Heart right ventricle (tissue), 16 donors: ENCODE data around the gene ROBO1. TPM values are rescaled to one million over a fixed set of nuclear protein-coding genes. Genes with fewer than 3 reads are reported as not detected.

Experiments
- ATAC-seq, 8 donors: fragments of 200-7000 bp; cut with Tn5 transposase; one replicate each; pipeline ENCODE4 v1.9.1; 2020; ENCODE audit warnings: mild to moderate bottlenecking in 8 of 8, moderate library complexity in 8 of 8, moderate number of reproducible peaks in 1 of 8
- DNase-seq, 2 donors: peaks; one replicate each; pipeline ENCODE4 v3.0.0-alpha.2; 2020
- H3K27ac ChIP-seq, 10 donors: fragments of 200-600 bp; sonication (generic) in 2 of 10; one replicate each; pipeline versions ENCODE4 v1.5.0 to v1.8.0; 2020 to 2022; ENCODE audit warnings: mild to moderate bottlenecking in 3 of 10
- H3K27me3 ChIP-seq, 7 donors: fragments of 200-600 bp; one replicate each; pipeline ENCODE4 v1.8.0; 2021 to 2022; ENCODE audit warnings: mild to moderate bottlenecking in 2 of 7
- H3K36me3 ChIP-seq, 9 donors: fragments of 200-600 bp; sonication (generic) in 1 of 9; one replicate each; pipeline versions ENCODE4 v1.5.0 to v1.8.0; 2020 to 2022; ENCODE audit warnings: mild to moderate bottlenecking in 2 of 9
- H3K4me1 ChIP-seq, 9 donors: fragments of 200-600 bp; sonication (generic) in 1 of 9; one replicate each; pipeline versions ENCODE4 v1.5.0 to v1.8.0; 2020 to 2022; ENCODE audit warnings: mild to moderate bottlenecking in 4 of 9
- H3K4me3 ChIP-seq, 10 donors: fragments of 200-600 bp; sonication (generic) in 2 of 10; one replicate each; pipeline versions ENCODE4 v1.5.0 to v1.8.0; 2020 to 2022; ENCODE audit warnings: mild to moderate bottlenecking in 7 of 10, moderate library complexity in 2 of 10
- H3K9me3 ChIP-seq, 11 donors: fragments of 200-600 bp in 10 of 11; sonication (generic) in 2 of 11; one replicate each; pipeline versions ENCODE4 v1.5.0 to v1.8.0; 2013 to 2022; ENCODE audit warnings: mild to moderate bottlenecking in 2 of 11, control low read depth in 1 of 11, moderate library complexity in 1 of 11
- CTCF ChIP-seq, 9 donors: fragments of 200-600 bp; sonication (generic) in 2 of 9; IDR thresholded peaks; one replicate each; pipeline versions ENCODE4 v1.5.0 to v1.8.0; 2021 to 2022; ENCODE audit warnings: antibody characterized with exemption in 9 of 9, mild to moderate bottlenecking in 5 of 9, moderate library complexity in 1 of 9
- WGBS, 2 donors: extraction: QIAGEN DNeasy Blood & Tissue Kit; methylation state at CpG; one replicate each; pipeline ENCODE4 v1.1.7; 2013; ENCODE audit warnings: inconsistent platforms in 1 of 2; 5-methylcytosine and 5-hydroxymethylcytosine counted together
- intact Hi-C, 10 donors: fragments of 100-400 bp; cut with DNase I; formaldehyde crosslinking; loops; one replicate each; pipeline versions ENCODE4 v1.11.1 to v1.14.2; 2022
- polyA plus RNA-seq, 2 donors: library from polyadenylated mRNA; stranded (reverse); fragments of 200-250 nt; gene quantifications; one replicate each; pipeline ENCODE4 v1.2.3, GENCODE V29; 2013
- total RNA-seq, 10 donors: library from RNA; stranded (reverse); fragmentation: NEBNext Ultra II Directional in 3 of 10; extraction: Animal tissue kit (Norgen Biotek cat#: 25700) in 3 of 10; gene quantifications; one replicate each; pipeline versions ENCODE4 v1.2.1 to v1.2.4, GENCODE V29; 2021 to 2023
- donor health status: Arrhythmogenic right ventricular cardiomyopathy.
- donor health status: ischemic (EF 13 %, LVEDD 7.1; RV severe dilation, severe dysfunction).
- donor health status: healthy with polysubstance abuse.
- donor health status: DM: no; HTN: yes; CAD: no.
- donor health status: DM: no; HTN: no; CAD: no.
- donor health status: ischemic (EF 25% LVEDD 6.9; RV normal size, moderate dysfunction).
- donor health status: ischemic (EF 25% LVEDD 5.7; RV mildly dilated, moderate dysfunction).
- donor health status: healthy.
- donor health status: DM: yes; HTN: yes; CAD: no.
- donor health status: Ischemic cardiomyopathy.
- donor health status: ischemic (EF 35%, LVEDD 5.7; RV mildly dilated, moderate dysfunction).
- donor health status: nonischemic (EF 11% LVEDD 7.7; RV severe dilation, severe dysfunction).
- donor health status: DM: yes; HTN: yes; CAD: no.
- donor health status: PGD.
- donor health status: ischemic (EF 29% LVEDD 5.4; RV normal size, mild dysfunction).
- donor health status: nonischemic (EF 23%, LVEDD 6.1; RV moderate dilation, normal function).

The ROBO1 gene
- total and polyA plus RNA-seq, 12 donors: 2.8 to 13.9 (median 5.6) TPM

DNA sequence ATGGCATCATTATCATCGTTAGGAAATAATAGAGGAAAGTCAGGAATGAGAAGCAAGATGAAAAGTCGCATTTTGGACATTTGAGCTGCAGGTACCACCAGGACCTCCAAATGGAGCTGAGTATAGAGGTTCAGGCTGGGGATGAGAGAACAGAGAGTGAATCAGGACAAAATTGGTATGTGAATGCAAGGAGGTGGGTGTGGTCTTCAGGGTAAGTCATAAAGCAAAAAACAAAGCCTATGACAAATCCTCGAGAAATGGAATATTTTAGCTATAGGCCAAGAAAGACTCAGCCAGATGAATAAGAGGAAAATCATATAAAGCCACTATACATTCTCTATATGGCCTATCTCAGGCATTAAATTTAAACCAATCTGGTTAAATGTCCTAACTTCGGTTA, 841.3 kb downstream of the ROBO1 start:
- H3K36me3 ChIP-seq: no peaks in the 10 kb centered on the region
- DNase-seq: no peak
- H3K9me3 ChIP-seq: no peaks in the 10 kb centered on the region
- no peak overlapping the region for H3K4me3 ChIP-seq
- WGBS, 2 donors: 92 to 96% methylated on average over 4 of the region's 4 CpGs
- no peak for ATAC-seq
- no peaks in the 10 kb centered on the region for H3K27me3 ChIP-seq
- H3K27ac ChIP-seq: no peak overlapping the region
- no peaks in the 10 kb centered on the region for H3K4me1 ChIP-seq
- intact Hi-C loops: no loop called here
- TF ChIP-seq CTCF (IDR thresholded peaks at IDR 0.05): no peak

DNA sequence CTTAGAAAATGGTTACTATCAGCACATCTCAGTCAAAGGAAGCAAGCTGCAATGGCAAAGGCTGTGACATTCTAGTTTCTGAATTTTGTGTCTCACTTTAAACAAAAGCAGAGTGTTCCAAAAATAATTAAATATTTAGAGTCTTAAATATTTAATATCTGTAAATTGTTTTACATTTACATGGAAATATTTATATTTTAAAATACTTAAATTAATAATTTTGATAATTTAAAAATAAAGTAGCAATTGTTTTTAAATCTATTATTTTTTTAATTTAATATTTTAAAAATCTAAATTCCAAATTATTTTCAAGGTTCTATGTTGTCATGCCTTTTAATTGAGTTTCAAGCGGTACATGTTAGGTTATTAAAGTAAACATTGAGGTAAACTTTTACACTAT, 843.1 kb downstream of the ROBO1 start:
- TF ChIP-seq CTCF (IDR thresholded peaks at IDR 0.05): no peak
- ATAC-seq (no peak), DNase-seq (no peak)
- intact Hi-C loops: no loop called here
- Histone ChIP-seq H3K9me3 (no peaks in the 10 kb centered on the region), H3K4me3 (no peak overlapping the region), H3K27me3 (no peaks in the 10 kb centered on the region), H3K36me3 (no peaks in the 10 kb centered on the region), H3K4me1 (no peaks in the 10 kb centered on the region), H3K27ac (no peak overlapping the region)
- 92 to 99% methylated on average over 1 of the region's 1 CpG for WGBS, 2 donors

- peaks cover 0 to 18% (median 0%) of the 10 kb centered on the region in 9 donors for H3K4me1 ChIP-seq
- H3K27ac ChIP-seq: peak overlapping the region in 1 of 10 donors; percentile 32
- H3K36me3 ChIP-seq: no peaks in the 10 kb centered on the region
- ATAC-seq (peak in 1 of 8 donors; percentile 63), DNase-seq (no peak)
- intact Hi-C loops: loop anchor here in 1 of 10 donors (10.0 kb wide), 1 partner anchor 96 kb away; no protein-coding TSS in a partner anchor
- no peaks in the 10 kb centered on the region for H3K27me3 ChIP-seq
- H3K4me3 ChIP-seq: no peak overlapping the region
- no peak for TF ChIP-seq CTCF (IDR thresholded peaks at IDR 0.05)
- WGBS, 2 donors: 90 to 94% methylated on average over 5 of the region's 5 CpGs
- H3K9me3 ChIP-seq: peaks cover 0 to 4% (median 0%) of the 10 kb centered on the region in 11 donors
Measured at GRCh38 chr3:78919021-78919755, 848.6 kb downstream of the ROBO1 start.

- no peak for TF ChIP-seq CTCF (IDR thresholded peaks at IDR 0.05)
- ATAC-seq (no peak), DNase-seq (no peak)
- Histone ChIP-seq H3K4me3 (no peak overlapping the region), H3K36me3 (no peaks in the 10 kb centered on the region), H3K9me3 (peaks cover 0 to 4% (median 0%) of the 10 kb centered on the region in 11 donors), H3K27ac (peak overlapping the region in 2 of 10 donors; percentile 21 to 28), H3K4me1 (peaks cover 0 to 18% (median 0%) of the 10 kb centered on the region in 9 donors), H3K27me3 (no peaks in the 10 kb centered on the region)
- 86 to 92% methylated on average over 1 of the region's 1 CpG for WGBS, 2 donors
- intact Hi-C loops: loop anchor here in 1 of 10 donors (10.0 kb wide), 1 partner anchor 96 kb away; no protein-coding TSS in a partner anchor
Measured at GRCh38 chr3:78918361-78919020, 849.3 kb downstream of the ROBO1 start.
